HG03039 (cell line): ENCODE results near the gene HMX3.

Experiments used
- ATAC-seq: cut with Tn5 transposase; IDR thresholded peaks from one replicate; pipeline ENCODE4 v1.9.1; 2021; ENCODE audit warnings: mild to moderate bottlenecking, moderate library complexity; ENCODE audit not compliant: unreplicated experiment

Gene HMX3

DNA sequence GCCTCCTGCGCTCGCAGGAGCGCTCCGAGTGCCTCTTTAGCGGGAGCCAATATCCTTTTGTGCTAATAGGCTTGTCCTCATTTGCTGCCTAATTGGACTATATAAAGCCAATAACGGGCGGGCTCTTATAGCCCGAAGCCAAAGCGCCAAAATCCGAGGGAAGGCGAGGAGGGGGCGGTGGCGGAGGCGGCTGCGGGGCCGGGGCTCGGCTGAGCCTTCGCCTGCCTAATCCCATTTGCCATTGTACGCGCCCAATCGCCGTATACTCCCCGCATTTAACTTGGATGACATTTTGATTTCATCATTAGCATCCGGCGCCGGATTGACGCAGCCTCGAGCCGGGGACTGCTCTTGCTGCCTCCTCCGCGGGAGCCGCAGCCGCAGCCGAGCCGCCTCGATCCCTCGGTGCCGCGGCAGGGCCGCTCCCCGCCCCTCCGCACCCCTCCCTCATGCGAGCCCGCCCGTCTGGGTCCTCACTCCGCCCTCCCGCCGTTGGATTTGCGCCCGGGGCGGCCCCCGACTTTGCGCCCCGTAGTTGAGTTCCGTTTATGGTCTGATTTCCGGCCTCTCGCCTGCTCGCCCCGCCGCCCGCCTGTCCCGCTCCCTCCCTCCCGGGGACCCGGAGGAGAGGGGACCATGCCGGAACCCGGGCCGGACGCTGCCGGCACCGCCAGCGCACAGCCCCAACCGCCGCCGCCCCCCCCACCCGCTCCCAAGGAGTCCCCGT, at the start of gene HMX3:
TSS of gene HMX3 (plus strand) at position 556 of the 727 bp plus-strand sequence. CDS start at position 637, 81 bp downstream.
- ATAC-seq: no peak

DNA sequence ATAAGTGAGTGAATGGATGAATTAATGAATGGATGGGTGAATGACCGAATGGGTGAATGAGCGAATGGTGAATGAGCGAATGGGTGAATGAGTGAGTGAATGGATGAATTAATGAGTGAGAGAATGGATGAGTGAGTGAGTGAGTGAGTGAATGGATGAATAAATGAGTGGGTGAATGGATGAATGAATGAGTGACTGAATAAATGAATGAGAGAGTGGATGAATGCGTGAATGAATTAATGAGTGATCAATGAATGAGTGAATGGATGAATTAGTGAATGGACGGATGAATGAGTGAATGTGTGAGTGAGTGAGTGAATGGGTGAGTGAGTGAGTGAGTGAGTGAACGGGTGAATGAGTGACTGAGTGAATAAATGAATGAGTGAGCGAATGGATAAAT, 49.5 kb upstream of the HMX3 start:
- ATAC-seq: no peak

DNA sequence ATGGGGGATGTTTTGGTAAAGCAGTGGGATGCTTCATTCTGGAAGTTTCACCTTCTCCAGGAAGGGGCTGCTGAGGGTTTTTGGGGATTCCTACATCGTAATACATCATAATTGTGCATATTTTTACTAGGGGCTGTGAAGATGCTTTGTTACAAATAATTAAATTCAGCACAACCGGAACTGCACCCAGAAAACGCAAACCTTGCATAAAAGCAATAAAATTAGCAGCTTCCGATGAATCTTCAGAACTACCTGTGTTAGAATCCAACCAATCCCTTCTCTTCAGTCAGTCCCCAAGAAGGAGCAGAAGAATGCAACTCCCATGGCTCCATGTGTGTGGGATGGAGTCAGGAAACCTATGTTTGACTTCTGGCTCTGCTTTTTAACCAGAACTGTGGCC, 48.4 kb upstream of the HMX3 start:
- no peak for ATAC-seq

DNA sequence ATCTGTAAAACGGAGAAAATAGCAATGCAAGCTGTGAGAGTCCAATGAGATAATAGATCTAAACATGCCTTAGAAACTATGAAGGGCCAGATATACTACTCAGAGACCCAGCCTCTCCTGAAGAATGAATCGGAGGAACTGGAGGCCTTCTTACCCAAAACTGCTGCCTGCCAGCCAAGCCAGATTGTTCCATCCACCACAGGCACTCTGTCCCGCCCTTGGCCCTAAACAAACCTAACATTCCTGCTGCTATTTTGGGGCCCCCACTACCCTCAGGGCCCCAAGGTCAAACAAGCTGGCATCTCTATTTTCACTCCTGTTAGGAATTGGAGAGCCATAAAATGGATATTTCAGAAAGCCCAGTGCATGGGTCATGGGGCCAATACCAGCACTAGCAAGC, 48.0 kb upstream of the HMX3 start:
- no peak for ATAC-seq

DNA sequence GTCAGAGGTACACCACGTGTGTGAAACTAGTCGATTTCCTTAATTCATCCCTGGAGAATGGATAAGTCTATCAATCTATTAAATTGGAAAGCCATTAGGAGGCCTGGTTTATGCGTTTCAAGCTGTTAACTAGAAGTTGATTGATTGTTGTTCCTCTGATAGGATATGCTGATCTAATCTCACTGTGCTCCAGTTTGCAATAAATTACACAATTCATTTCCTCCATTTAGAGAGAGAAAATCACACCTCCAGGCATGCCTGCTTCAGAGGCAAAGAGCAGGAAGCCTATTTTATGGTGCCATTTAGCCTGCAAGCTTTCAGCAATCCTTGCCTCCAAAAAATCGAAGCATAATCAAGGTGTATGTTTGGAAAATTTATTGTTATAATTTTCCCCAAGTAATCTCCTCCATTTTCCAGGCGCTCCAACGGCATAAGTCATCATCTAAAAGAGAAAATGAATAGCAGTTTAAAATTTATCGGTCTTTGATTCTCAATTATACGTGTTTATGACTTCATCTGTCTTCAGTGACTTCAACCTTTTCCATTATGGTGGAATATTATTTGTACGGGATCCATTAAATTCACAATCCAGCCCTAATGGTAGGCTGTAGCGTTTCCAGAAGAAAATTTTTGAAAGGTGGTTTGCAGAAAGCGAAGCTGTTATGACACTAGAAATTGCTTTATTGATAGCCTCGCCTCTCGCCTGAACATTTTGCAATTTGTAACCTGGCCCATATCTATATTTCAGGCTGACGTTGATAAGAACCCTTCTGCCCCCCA, 42.9 kb upstream of the HMX3 start:
- ATAC-seq: no peak

DNA sequence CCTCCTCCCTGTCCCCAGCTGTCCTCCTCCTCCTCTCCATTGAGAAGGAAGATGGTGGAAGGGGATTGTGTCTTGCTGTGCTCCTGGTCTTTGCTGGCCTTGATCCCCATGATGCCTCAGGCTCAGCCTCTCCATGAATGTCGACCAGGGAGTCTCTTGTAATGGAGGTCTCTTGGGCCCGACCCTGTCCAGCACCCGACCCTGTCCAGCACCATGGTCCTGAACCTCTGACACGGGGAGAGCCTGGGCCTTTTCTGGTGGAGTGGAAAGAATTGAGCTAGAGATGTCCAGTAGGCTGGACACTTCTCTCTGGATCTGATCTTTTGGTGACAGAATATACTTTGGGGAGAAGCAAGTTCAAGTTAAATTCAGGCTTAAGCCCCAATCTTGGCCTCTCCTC, 42.3 kb upstream of the HMX3 start:
- ATAC-seq: no peak

DNA sequence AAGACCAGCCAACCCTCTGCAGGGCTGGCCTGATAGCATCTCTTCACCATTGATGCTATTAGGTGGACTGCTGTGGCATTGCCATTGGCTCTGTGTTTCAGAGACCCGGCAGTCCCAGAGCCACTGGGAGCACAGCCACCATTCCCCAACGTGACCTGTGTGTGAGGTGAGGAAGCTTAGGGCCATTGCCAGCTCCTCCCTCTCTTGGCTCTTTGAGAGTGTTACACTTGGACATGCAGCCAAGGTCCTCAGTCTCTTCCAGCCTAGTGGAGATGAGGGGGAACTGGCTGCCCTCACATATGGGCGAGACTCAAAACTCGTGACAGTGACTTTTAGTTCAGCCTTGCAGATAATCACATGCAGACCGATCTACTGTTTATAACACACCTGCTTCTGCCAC, 39.3 kb upstream of the HMX3 start:
- ATAC-seq: no peak

DNA sequence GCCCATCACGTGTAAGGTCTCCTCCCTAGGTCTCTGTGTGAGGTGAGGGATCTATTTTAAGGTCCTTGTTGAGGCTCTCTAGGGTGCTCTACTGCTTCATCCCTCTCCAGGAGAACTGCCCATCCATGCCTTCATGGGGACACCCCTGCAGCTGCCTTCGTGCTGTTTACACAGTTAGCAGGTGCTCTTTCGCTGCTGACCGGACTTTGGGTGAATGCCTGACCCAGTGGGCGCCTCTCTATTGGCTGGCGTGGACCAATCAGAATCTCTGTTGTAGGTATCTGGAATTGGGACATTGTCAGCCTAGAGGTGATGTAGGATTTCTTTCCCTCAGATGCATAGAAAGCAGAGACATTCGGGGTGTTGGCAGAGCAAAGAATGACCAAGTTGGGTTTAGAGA, 38.7 kb upstream of the HMX3 start:
- ATAC-seq: no peak

DNA sequence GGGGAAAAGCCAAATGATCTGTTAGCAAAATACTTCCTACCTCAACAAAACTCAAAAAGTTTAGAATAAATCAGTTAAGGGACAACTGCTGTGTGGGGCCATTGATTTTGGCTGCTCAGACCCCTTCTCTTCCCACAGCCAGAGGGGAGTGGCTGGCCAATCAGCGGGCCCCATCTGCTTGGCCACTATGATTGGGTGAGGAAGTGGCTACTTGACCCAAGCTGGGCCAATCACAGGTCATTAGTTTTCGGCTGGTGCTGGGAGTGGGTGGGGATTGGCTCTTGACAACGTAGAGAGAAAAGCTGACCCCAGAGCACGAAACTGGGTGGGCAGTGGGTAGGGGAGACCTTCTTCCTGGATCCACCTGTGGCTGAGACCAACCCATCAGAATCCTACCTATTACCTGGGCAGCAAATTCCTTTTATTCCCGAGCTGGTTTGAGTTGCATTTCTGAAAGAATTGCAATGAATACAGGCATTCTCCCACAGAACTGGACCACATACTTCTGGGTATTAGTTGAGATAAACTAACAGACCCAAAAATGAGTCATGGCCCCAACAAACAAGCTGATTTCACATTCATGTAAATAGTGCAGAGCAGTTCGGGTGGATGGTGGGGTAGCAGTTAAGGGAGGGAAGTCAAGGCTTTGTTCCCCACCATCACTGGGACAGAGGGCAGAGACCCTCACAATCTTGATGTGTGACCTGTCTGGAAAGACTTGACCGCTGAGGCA, 35.6 kb upstream of the HMX3 start:
- ATAC-seq: no peak

DNA sequence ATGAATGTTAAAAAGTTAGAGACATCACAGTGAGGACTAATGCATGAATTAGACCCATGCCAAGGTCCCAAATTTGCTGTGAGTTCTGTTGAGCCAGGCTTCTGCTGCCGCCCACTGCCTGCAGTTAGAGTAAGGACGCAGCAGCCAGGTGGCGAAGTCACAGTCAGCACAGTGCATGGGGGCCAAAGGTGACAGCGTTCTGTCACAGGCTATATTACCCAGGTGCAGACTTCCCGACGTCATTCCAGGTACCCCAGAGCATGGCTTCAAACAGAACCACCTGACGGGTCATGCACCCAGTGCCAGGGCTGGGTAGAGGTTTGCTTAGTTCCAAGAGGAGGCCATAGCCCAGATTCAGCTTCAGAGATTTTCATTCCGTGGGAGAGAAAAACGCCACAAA, 33.9 kb upstream of the HMX3 start:
- ATAC-seq: no peak

DNA sequence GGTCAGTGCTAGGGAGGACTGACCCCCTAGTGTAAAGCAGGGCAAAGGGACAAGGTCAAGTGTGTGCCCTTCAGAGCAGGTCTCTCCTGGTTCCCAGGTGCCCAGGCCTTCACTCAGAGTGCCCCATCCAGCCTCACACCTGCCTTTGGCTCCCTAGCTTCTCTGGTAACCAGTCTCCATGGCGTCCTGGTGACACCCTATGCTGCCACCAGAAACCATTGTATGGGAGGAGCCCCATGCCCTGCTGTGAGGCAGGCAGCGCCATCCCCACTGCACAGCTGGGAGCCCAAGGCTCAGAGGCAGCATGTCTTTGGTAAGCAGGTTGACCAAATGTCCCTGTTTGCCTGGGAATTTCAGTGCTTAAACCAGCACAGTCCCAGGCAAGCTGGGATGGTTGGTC, 33.1 kb upstream of the HMX3 start:
- no peak for ATAC-seq

DNA sequence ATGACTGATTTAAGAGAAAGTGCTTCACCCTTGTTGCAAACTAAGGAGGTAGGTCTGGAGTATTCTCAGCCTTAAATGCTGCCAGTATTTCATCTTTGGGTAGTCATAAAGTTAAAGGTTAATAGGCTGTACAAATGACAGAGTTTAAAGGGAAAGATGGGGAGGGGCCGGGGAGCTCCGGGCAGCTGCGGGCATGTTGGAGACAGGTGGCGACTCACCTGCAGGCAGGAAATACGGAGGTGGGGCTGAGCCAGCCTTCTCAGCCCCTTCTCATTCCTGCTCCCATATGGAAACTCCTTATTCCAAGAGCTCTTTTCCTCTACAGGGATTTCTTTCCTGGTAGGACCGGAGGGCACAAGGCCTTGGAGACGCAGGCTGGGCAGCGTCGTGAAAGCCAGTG, 31.8 kb upstream of the HMX3 start:
- no peak for ATAC-seq

DNA sequence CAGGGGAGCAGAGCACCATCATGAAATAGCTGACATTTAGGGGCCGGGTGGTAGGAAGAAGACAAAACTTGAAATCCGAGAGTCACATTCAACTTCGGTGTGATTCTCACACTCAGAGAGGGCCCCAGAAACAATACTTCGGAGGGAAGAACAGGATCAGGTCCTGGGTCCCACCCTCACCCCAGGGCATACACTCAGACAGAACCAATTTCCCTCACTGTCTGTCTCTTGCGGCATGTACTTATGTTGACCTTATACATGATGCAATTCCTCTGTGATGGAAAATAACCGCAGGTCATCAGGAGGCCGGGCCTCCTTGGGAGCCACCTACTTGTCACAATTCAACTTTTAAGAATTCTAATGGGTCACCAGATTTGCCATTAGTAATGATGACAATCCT, 26.3 kb upstream of the HMX3 start:
- no peak for ATAC-seq

DNA sequence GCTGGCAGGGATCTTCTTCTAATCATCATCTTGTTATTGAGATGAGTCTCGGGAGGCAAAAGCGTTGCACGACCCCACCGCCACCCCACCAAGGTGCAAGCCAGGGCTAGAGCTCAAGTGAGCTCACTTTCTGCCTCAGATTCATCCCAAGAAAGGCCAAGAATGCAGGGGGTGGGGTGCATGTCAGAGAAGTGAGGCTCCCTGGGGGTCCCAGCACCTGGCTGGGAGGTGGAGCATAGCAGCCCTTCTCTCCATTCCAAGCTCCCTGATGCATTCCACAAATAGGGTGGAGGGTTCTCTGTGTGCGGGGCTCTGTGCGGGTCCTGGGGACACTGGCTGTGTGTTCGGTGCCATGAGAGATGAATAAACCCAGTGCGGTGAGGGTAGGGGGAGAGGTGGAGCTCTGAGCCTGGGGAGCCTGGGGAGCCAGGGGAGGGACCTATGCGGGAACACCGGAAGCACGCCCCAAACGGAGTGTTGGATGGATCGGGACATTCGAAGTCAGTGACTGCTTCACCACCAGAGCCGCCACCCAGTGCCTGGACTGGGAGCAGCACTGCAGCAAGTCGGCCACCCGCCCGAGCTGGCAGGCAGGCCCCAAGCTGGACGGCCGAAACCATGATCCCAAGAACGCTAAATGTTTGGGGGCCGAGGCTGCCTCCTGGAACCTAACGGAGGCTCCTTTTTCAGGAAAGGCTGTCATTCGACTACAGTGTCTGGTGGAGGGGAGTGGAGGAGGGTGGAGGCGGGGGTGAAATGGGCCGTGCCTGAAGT, 17.9 kb upstream of the HMX3 start:
- no peak for ATAC-seq

DNA sequence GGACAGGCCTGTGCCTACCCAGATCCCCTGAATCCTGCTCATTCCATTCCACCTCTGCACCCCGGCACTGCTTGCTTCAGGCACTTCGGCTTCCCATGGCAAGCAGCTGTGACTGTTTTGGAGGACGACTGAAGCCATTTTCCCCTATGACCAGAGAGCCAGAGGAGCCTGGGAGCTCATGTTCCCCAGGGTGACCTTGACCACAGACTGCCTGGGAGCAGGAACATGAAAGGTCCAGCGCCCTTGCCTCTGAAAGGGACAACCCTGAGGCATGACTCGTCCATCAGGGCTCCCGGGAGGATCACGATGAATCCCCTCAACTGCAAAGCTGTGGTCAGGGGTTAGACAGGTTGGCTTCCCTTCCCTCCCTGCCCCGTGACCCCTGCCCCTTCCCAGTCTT, 16.7 kb upstream of the HMX3 start:
- ATAC-seq: no peak

DNA sequence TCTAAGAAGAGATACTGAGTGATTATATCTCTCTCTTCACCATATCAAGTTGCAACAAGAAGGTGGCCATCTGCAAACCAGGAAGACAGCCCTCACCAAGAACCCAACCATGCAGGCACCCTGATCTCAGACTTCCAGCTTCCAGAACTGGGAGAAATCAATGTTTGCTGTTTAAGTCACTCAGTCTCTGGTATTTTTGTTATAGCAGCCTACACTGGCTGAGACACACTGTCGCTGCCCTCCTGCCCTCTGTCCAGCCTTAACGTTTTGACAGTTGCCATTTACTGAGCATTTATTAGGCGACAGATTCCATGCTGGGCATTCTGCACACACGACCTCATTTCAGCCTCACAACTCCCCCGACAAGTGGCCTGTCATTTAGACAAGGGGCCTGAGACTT, 9.5 kb upstream of the HMX3 start:
- ATAC-seq: no peak

DNA sequence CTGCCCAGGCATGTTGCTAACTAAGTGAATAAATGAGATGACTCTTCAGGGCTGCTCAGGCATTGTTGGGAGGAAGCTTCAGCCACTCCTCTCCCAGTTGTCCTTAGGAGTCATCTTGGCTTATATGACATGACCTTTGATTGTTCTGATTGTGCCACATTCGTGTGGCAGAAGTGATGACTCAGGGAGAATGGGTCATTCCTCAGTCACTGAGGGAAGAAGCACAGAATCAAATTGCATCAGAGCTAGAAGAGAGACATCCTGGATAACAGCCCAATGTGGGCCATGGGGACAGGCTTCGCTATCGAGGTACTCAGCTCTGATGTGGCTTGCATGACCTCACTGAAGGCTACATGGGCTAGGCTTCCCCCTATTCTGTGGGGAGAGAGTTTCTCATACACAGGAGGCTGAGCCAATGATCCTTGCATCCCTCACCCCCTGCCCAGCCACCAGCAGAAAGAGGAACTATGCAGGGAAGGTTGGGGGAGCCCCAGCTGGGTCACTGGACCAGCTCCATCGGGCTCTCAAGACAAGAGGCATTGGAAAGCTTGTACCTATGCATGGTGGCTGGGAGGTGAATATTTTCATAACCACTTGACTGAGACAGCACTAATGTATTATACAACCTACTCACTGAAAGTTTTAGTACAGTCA, 6.0 kb upstream of the HMX3 start:
- ATAC-seq: no peak

DNA sequence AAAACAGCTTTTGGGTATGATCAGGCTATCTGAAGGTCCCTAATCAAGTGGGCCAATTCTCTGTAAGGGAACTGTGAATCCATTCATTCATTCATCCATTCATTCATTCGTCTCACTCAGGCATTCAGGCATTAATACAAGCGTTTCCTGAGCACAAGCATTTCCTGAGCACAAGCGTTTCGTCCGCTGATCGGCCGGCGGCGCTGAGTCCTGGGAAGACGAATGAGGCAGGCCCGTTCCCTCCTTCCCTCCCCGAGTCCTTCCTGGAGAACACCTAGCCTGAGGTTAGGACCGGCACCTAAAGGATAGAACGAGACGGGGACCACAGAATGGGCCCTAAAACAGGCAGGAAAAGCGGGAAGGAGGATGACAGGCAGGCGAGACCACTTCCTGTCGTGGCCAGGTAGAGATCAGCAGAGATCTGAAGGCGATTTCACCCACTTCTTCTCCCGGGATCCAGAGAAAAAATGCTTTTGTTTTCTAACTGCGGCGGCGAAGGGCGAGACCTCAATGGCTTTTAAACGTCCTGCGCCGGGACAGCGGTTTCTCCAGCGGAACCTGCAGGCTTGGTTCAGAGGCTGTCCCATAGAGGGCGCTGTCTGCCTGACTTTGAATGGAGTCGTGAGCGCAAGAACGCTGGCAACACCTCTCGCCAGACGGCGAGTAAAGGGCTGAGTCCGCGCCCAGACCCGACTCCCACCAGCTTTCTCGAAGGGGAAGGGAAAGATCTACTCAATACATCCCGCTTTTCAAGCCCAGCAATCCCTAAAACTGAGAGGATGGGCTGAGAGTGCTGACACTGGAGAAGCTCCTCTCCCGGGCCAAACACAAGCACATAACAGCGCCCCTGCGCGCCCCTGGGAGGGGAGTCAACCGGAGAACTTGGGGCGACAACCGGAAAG, 2.9 kb upstream of the HMX3 start:
- ATAC-seq: no peak

DNA sequence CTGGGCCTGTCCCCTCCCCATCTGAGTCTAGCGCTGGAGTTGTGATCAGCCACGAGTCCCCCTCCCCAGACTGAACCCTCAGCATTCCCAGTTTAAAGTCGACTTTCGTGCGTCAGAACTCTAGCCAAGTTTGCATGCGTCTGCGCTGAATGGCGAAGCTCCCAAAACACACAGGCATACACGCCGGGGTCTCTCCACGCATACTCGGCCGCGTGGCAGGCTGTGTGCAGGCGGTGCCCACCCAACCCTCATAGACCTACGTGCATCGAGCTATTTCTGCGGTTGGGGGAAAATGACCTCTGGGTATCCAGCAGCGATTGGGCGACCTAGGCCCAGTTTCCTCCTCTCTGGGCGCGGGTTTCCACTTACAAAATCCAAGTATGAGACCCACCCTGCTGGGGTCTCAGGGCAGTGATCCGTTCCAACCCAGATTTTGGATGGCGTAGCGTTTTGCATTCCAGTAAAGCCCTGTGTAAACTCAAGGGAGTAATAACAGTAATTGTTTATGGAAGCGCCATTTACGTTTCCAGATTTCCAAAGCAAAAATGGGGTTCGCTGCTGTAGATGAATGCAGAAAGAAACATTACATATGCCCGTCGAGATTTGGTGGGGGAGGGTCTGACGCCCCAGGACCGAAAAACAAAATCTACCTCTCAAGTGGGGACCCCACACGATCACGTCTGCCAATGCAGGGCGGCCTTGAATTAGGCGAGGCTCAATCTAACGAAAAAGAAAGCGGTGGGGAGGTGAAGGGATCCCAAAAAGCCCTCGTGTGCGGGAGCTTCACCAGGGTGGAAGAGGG, 2.0 kb upstream of the HMX3 start:
- no peak for ATAC-seq
